Kidney (tissue), 14 donors: ENCODE measurements around the gene ANKRD11. TPM values are rescaled to one million over a fixed set of nuclear protein-coding genes. Genes with fewer than 3 reads are reported as not detected.

ENCODE experiments used
- DNase-seq, 5 donors: peaks; one replicate each; pipeline ENCODE4 v3.0.0-alpha.2; 2013 to 2020
- FAIRE-seq: peaks from 2 replicates; lab custom pipeline; 2012; peaks lifted over from hg19 to GRCh38; lab: Jason Lieb, UNC
- H3K27ac ChIP-seq, 2 donors: one replicate each; pipeline ENCODE4 v1.7.0; 2013; ENCODE audit warnings: low read depth in 2 of 2, low read length in 2 of 2, inconsistent platforms in 1 of 2
- H3K27me3 ChIP-seq: one replicate; pipeline ENCODE4 v1.7.1; 2013; ENCODE audit warnings: low read length, inconsistent platforms; ENCODE audit not compliant: control insufficient read depth, insufficient read depth
- H3K36me3 ChIP-seq, 3 donors: one replicate each; pipeline versions ENCODE4 v1.7.0 to v1.7.1; 2013; ENCODE audit warnings: low read length in 3 of 3, control low read depth in 1 of 3, inconsistent platforms in 1 of 3; ENCODE audit not compliant: insufficient read depth in 3 of 3, control insufficient read depth in 2 of 3
- H3K4me1 ChIP-seq, 3 donors: one replicate each; pipeline versions ENCODE4 v1.7.0 to v1.7.1; 2013; ENCODE audit warnings: low read length in 3 of 3, inconsistent platforms in 1 of 3, low read depth in 1 of 3; ENCODE audit not compliant: control insufficient read depth in 2 of 3, insufficient read depth in 2 of 3
- H3K4me3 ChIP-seq, 3 donors: one replicate each; pipeline versions ENCODE4 v1.7.0 to v1.8.1; 2013; ENCODE audit warnings: low read length in 3 of 3, control low read depth in 1 of 3, inconsistent platforms in 1 of 3
- H3K9ac ChIP-seq, 3 donors: one replicate each; pipeline versions ENCODE4 v1.7.0 to v1.7.1; 2013; ENCODE audit warnings: low read length in 3 of 3, control low read depth in 1 of 3, inconsistent platforms in 1 of 3
- H3K9me3 ChIP-seq, 3 donors: one replicate each; pipeline versions ENCODE4 v1.7.0 to v1.7.1; 2013; ENCODE audit warnings: low read length in 3 of 3, control low read depth in 1 of 3, inconsistent platforms in 1 of 3; ENCODE audit not compliant: control insufficient read depth in 2 of 3, insufficient read depth in 1 of 3
- CTCF ChIP-seq: IDR thresholded peaks from 3 replicates; pipeline ENCODE4 v1.5.1; 2012; ENCODE audit warnings: mild to moderate bottlenecking, moderate library complexity, borderline replicate concordance; ENCODE audit not compliant: insufficient read depth; ENCODE audit errors: extremely low read depth
- intact Hi-C: fragments of 100-400 bp; cut with DNase I; formaldehyde crosslinking; loops from one replicate; pipeline ENCODE4 v1.11.1; 2022
- polyA plus RNA-seq: library from polyadenylated mRNA; stranded (reverse); fragments of 350-450 nt; fragmentation: Illumina TruSeq; extraction: RNeasy Lipid Tissue Mini Kit (QIAGEN cat#74804); gene quantifications from one replicate; pipeline ENCODE4 v1.2.3, GENCODE V29; 2014; ENCODE audit warnings: low read depth, low replicate concordance; ENCODE audit not compliant: insufficient read depth
- total RNA-seq: library from RNA; stranded (reverse); fragmentation: NEBNext Ultra II Directional; extraction: Animal tissue kit (Norgen Biotek cat#: 25700); gene quantifications from one replicate; pipeline ENCODE4 v1.2.1, GENCODE V29; 2021
- donor health status: control.
- donor health status: control.
- donor health status: control.
- donor health status: control.
- donor health status: control.
- donor health status: DM: yes; HTN: yes; CAD: no.
- donor health status: Normal renal cell carcinoma (clear cell type).

The ANKRD11 gene
- total and polyA plus RNA-seq, 2 donors from 2014 or later, result 36.2 to 154 TPM

GRCh38 chr16:89360760-89361435 is 129.5 kb downstream of the ANKRD11 start:
- intact Hi-C loops, result no loop called here
- H3K36me3 ChIP-seq, result no peaks in the 10 kb centered on the region
- no peaks in the 10 kb centered on the region for H3K9me3 ChIP-seq
- no peaks in the 10 kb centered on the region for H3K27me3 ChIP-seq
- no peak overlapping the region for H3K4me3 ChIP-seq
- no peak for TF ChIP-seq CTCF
- no peak for FAIRE-seq
- peak in 1 of 5 donors; percentile 80 for DNase-seq
- peaks cover 2 to 38% (median 26%) of the 10 kb centered on the region in 3 donors for H3K4me1 ChIP-seq
- no peak overlapping the region for H3K9ac ChIP-seq
- no peak overlapping the region for H3K27ac ChIP-seq

- Histone ChIP-seq H3K27ac (no peak overlapping the region), H3K9ac (peak overlapping the region in 1 of 3 donors; percentile 5)
These were observed 130.9 kb downstream of the ANKRD11 start for GRCh38 chr16:89359264-89360147.

More at GRCh38 chr16:89359264-89360147, 130.9 kb downstream of the ANKRD11 start:
- no peak for FAIRE-seq
- TF ChIP-seq CTCF, result no peak
- intact Hi-C loops, result no loop called here
- H3K4me1 ChIP-seq, result peaks cover 2 to 38% (median 28%) of the 10 kb centered on the region in 3 donors
- no peaks in the 10 kb centered on the region for H3K27me3 ChIP-seq
- no peak overlapping the region for H3K4me3 ChIP-seq
- DNase-seq, result peak in 2 of 5 donors; percentile 67 to 71
- no peaks in the 10 kb centered on the region for H3K9me3 ChIP-seq
- no peaks in the 10 kb centered on the region for H3K36me3 ChIP-seq
